PC-9 (cell line): ENCODE results near the gene KRT32.

Experiments used
- CTCF ChIP-seq: fragments of 200-600 bp; sonication (generic); conservative IDR thresholded peaks from 2 replicates; pipeline ENCODE4 v1.6.1; 2017; ENCODE audit warnings: mixed run types, antibody characterized with exemption, mild to moderate bottlenecking, moderate library complexity
- EZH2 ChIP-seq: fragments of 200-600 bp; sonication (generic); IDR thresholded peaks from 2 replicates; pipeline ENCODE4 v1.8.0; 2017; ENCODE audit warnings: antibody characterized with exemption, low read depth

- TF ChIP-seq CTCF (no peak), EZH2 (no peak)
Observed at GRCh38 chr17:41516830-41517283, 49.7 kb upstream of the KRT32 start.
